Lower leg skin (tissue), 4 donors: ENCODE data around the gene FOLR3. TPM values are rescaled to one million over a fixed set of nuclear protein-coding genes. Genes with fewer than 3 reads are reported as not detected.
"Not testable (repeated sequence)": the region's sequence is repeated elsewhere in the genome, so short reads cannot be mapped to it uniquely, and the experiment has no call there.

ENCODE experiments used
- DNase-seq, 2 donors: peaks; one replicate each; pipeline ENCODE4 v3.0.0-alpha.2; 2019; ENCODE audit warnings: low spot score in 2 of 2
- H3K4me3 ChIP-seq: fragments of 200-600 bp; sonication (generic); 2 replicates; pipeline ENCODE4 v1.5.1; 2017; ENCODE audit warnings: mild to moderate bottlenecking, low read depth; ENCODE audit not compliant: poor library complexity, severe bottlenecking
- CTCF ChIP-seq, 3 donors: fragments of 450-650 bp; IDR thresholded peaks; one replicate each; pipeline ENCODE4 v1.5.1; 2016; ENCODE audit warnings: antibody characterized with exemption in 3 of 3, mild to moderate bottlenecking in 3 of 3, moderate library complexity in 2 of 3
- POLR2A ChIP-seq, 2 donors: fragments of 450-650 bp; IDR thresholded peaks; one replicate each; pipeline ENCODE4 v1.6.1; 2016 to 2017; ENCODE audit warnings: antibody characterized with exemption in 2 of 2, mild to moderate bottlenecking in 1 of 2, moderate library complexity in 1 of 2
- WGBS, 2 donors: methylation state at CpG; one replicate each; pipeline ENCODE4 v1.1.5; 2018; 5-methylcytosine and 5-hydroxymethylcytosine counted together
- intact Hi-C: fragments of 100-400 bp; cut with DNase I; formaldehyde crosslinking; loops from one replicate; pipeline ENCODE4 v1.15.0; 2023; ENCODE audit warnings: low total_unique reads
- total RNA-seq, 4 donors: library from RNA; depleted of rRNA; stranded (reverse); fragments of >200 nt; gene quantifications; one replicate each; pipeline ENCODE4 v1.1.0, GENCODE V29; 2016

The FOLR3 gene
- under 1 TPM in 2 of 4 donors, not detected in 2; 0.49 to 0.52 TPM for total RNA-seq

- DNase-seq, H3K4me3 ChIP-seq, intact Hi-C loops: not testable (repeated sequence)
- 90 to 93% methylated on average over 4 of the region's 4 CpGs for whole genome bisulfite sequencing, 2 donors
Measured at GRCh38 chr11:72135473-72135872, at the start of gene FOLR3. Gene FOLR3, plus strand, starts transcription at chr11:72135725. Its CDS starts 228 bp downstream, at chr11:72135953.

DNA sequence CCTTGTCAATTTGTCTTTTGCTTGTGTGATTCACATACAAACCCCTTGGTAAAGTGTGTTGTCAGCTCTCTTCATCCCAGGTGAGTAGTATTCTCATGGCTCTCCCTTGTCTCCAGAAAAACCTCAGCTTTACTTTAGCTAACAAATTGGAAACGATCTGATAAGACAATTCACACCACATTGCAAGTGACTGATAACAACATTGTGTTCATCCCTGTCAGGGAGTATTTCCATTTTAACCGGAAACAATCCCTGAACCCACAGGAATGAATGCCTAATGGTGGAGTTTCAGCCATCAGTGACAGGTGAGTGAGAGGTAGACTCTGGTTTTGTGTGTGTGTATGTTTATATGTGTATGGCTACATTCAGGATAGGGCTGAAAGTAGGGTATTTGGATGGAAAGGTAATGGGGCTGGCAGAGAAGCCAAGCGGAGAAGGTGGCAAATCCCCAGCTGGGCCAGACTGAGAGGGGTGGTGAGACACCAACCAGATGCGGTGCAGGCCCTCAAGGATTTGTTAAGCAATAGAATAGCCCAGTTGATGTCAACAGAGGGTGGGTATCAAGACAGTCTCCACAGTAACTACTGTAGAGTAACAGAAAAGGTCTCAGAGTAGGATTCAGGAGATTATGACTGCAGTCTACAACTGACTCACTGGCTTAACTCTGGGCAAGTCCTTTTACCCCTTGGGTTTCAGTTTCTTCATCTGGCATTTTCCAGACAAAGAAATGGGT lies 47.3 kb upstream of the FOLR3 start:
- no peak for DNase-seq
- 78% methylated on average over 4 of the region's 4 CpGs for WGBS, 2 donors
- H3K4me3 ChIP-seq, result no peak overlapping the region
- intact Hi-C loops, result no loop called here
- TF ChIP-seq CTCF (IDR thresholded peaks at IDR 0.05) (no peak), POLR2A (IDR thresholded peaks at IDR 0.05) (no peak)

DNA sequence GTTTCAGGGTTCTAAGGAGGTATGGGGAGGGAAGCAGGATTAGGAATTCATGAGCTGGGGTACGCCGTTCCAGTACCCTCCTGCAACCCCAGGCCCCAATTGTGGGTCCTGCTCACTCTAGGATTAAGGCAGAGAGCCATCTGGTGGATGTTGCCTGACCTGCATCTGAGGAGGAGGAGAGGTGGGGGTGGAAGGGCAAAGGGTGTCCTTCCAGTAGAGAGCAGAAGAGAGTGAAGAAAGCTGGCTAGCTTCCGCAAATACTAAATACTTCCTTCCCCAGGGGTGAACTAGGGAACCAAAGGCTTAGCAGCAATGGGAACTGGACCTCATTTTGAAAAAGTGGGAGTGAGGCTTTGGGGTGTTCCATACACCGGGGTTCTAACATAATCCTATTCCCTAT lies 44.2 kb upstream of the FOLR3 start:
- WGBS, 2 donors, result 30 to 32% methylated on average over 4 of the region's 4 CpGs
- DNase-seq, result peak in 1 of 2 donors; percentile 71
- intact Hi-C loops, result loop anchor here (5.0 kb wide), 1 partner anchor 64 kb away; no protein-coding TSS in a partner anchor

DNA sequence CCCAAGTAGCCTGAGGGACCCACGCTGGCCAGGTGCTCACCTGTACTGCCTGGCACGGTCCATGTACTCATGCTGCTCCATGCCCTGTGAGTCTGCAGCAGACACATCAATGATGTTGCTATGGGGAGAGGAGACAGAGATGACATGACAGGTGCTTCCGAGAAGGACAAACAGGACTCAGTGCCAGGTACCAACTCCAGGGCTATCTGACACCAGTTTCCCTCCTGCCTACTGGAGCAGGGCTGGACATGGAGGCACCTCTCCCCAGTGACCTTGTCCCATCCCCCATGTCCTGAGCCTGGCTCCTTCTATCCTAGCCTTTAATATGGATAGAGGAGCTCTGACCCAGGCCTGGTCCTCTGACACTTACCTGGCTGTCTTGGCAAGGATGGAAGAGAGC lies 36.8 kb upstream of the FOLR3 start:
- 94 to 96% methylated on average over 3 of the region's 3 CpGs for WGBS, 2 donors
- H3K4me3 ChIP-seq, result no peak overlapping the region
- intact Hi-C loops, result no loop called here
- TF ChIP-seq CTCF (IDR thresholded peaks at IDR 0.05) (no peak), POLR2A (IDR thresholded peaks at IDR 0.05) (no peak)
- no peak for DNase-seq

More for the DNA sequence above, 44.2 kb upstream of the FOLR3 start:
- no peak overlapping the region for H3K4me3 ChIP-seq
- TF ChIP-seq CTCF (IDR thresholded peaks at IDR 0.05) (peak in 1 of 3 donors; percentile 79), POLR2A (IDR thresholded peaks at IDR 0.05) (no peak)

DNA sequence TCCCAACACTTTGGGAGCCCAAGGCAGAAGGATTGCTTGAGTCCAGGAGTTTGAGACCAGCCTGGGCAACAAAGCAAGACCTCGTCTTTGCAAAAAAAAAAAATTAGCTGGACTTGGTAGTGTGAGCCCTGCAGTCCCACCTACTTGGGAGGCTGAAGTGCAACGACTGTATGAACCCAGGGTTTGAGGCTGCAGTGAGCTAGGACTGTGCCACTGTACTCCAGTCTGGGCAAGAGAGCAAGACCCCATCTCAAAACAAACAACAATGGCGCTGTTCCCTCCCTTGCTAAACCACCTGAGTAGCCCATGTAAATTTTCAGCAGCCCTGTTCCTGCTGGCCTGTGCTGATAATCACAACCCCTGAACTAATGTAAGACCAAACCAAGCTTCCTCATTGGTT lies 35.5 kb upstream of the FOLR3 start:
- no peak for DNase-seq
- no peak for TF ChIP-seq CTCF (IDR thresholded peaks at IDR 0.05)
- TF ChIP-seq POLR2A (IDR thresholded peaks at IDR 0.05), result no peak
- H3K4me3 ChIP-seq, result no peak overlapping the region
- 71 to 78% methylated on average over 3 of the region's 3 CpGs for WGBS, 2 donors
- intact Hi-C loops, result no loop called here

DNA sequence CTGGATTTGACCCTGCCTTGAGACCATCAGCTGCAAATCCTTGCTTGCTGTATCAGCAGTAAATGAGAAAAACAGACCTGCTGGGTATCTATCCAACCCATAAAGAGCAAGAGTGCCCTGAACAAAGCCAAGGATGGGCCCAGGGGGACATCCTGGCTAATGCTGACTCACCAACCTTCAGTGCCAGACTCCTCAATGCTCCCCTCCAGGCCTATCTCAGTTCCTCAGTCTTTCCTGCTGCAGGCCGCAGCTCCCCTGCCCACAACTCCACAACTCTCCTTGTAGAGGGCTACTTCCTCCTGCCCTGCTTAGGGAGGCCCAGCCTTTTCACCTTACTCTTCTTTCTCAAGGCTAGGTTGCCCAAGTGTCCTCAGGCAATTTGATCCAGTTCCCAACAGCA lies 35.1 kb upstream of the FOLR3 start:
- intact Hi-C loops, result no loop called here
- 58 to 80% methylated on average over 1 of the region's 1 CpG for WGBS, 2 donors
- no peak overlapping the region for H3K4me3 ChIP-seq
- TF ChIP-seq POLR2A (IDR thresholded peaks at IDR 0.05), result no peak
- no peak for DNase-seq

GRCh38 chr11:72102162-72102561 lies 33.4 kb upstream of the FOLR3 start:
- 30 to 31% methylated on average over 4 of the region's 4 CpGs for WGBS, 2 donors
- TF ChIP-seq POLR2A (IDR thresholded peaks at IDR 0.05) (no peak), CTCF (IDR thresholded peaks at IDR 0.05) (no peak)
- intact Hi-C loops, result no loop called here
- no peak for DNase-seq
- H3K4me3 ChIP-seq, result no peak overlapping the region
